IPS-11a (cell line): Measurements from ENCODE around the gene TASP1.
A peak's percentile ranks its signal among the peaks of the same experiment; 100 is the strongest.
"Not testable (repeated sequence)": the region's sequence is repeated elsewhere in the genome, so short reads cannot be mapped to it uniquely, and the experiment has no call there.

Experiments used
- H3K4me3 ChIP-seq: one replicate; pipeline ENCODE4 v1.5.1; 2013; ENCODE audit warnings: low read depth, low read length, control low read depth

TASP1 gene, protein sequence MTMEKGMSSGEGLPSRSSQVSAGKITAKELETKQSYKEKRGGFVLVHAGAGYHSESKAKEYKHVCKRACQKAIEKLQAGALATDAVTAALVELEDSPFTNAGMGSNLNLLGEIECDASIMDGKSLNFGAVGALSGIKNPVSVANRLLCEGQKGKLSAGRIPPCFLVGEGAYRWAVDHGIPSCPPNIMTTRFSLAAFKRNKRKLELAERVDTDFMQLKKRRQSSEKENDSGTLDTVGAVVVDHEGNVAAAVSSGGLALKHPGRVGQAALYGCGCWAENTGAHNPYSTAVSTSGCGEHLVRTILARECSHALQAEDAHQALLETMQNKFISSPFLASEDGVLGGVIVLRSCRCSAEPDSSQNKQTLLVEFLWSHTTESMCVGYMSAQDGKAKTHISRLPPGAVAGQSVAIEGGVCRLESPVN

DNA sequence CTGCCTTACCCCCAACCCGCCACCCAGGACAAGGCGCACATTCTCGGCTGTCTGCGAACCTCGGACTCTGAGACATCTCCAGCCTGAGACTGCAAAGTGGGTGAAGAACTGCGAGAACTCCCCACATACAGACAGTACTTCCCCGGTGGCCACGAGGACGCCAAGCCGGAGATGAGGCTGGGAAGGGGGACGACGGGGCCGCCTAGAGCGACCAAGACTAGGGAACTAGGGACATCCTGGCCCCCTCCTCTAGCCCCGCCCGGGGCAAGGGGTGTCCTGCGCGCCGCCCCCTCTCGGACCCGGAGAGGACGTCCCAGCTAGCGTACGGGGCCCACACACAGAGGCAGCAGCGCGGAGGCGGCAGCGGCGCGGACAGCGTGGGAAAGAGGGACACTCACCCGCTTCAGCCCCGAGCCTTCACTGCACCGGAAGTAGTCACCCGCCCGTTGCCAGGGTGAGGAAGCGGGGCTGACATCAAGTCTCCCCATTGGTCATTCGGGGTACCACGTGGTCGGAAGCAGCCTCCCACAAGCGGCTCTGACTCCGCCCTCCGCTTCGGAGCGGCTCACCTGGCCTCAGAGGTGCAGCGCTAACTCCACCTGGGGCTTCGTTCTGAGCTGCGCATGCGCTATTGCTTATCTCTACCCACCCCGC, at the start of gene TASP1:
Gene TASP1, minus strand, starts transcription at position 437 of the 654 bp plus-strand sequence. CDS start 8,854 bp downstream, outside the sequence.
- peak within 1 kb of the TSS; percentile 96 for H3K4me3 ChIP-seq

DNA sequence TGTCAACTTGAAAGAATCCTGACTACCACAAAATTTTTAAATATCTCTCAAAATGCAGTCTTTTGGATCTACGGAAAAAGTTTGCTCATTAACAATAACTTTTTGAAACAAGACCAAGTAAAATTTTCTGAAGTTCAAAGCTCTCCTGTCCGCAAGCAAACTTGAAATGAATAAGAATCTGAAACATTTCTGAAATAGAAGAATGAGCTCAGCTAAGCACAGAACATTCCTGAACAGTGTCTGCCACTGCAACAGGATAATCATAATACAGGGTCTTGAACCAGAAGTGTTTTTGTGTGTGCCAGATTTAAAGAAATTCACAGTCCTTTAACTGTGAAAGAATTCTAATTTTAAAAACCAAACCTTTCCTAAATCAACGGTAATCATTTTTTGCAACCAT, 49.1 kb upstream of the TASP1 start:
- H3K4me3 ChIP-seq = no peak overlapping the region

GRCh38 chr20:13685623-13686022, 46.9 kb upstream of the TASP1 start:
- H3K4me3 ChIP-seq = no peak overlapping the region

GRCh38 chr20:13684566-13685222, 46.0 kb upstream of the TASP1 start:
- no peak overlapping the region for H3K4me3 ChIP-seq

DNA sequence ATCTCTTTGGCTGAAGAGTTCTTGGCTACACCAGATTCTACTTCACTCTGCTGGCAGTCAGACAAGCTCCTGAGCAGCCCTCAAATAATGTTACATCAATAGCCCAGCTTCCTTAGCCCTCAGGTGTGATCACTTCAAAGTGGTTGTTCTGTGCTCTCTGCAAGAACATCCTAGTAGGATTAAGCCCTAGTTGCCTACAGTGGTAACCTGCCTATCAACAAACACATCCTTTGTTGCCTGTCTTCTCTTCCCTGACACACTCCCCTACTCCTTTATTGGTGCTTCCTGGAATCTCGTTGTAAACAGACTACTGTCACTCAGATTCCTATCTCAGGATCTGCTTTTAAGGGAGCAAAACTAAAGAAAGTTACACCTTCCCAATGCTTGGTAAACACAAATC, 45.1 kb upstream of the TASP1 start:
- no peak overlapping the region for H3K4me3 ChIP-seq

DNA sequence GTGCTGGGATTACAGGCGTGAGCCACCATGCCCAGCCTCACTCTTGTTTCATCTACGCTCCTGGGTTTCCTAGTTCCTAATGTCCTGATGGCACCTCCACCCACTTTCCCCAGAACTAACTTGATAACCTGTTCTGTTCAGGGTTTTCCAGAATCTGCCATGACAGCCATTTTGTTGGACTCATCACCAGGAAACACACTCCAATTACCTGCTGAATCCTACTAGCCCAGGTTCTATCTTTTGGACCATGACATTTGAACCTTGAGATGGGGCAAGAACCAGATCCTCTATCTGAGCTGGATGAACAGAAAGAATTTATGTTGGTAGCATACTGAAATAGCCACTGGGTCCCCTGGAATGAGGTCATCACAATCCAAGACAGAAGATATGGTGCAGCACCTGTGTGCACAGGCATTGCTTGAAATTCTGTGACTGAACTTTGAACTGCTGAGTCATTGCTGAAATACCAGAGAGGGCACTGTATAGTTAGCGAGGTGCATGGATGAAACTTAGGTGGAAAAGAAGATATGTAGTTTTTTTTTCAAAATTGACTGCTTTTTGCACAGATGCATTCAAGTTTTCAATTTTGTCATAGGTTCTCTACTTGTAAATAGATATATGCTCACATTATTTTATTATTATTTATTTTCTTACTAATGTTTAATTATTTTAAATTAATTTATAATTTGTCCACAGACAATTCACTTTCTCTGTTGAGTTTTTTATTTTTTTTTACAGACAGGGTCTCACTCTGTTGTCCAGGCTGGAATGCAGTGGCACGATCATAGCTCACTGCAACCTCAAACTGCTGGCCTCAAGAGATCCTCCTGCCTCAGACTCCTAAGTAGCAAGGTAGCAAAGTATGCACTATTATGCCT, 42.8 kb upstream of the TASP1 start:
- H3K4me3 ChIP-seq = no peak overlapping the region

- no peak overlapping the region for H3K4me3 ChIP-seq
Measured at GRCh38 chr20:13678944-13679343, 40.2 kb upstream of the TASP1 start.

DNA sequence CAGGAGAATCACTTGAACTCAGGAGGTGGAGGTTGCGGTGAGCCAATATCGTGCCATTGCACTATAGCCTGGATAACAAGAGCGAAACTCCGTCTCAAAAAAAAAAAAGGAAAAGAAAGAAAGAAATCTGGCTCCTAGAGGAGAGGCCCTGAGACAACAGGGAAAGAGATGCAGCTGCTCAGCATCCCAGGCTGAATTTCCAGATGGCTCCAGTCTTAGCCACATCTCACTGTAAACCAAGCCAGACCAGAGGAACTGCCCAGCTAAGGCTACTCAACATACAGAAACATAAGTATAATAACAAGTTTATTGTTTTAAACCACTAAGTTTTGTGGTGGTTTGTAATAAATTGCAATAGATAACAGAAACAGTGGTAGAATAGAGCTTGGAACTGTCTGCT, 38.5 kb upstream of the TASP1 start:
- H3K4me3 ChIP-seq = no peak overlapping the region

GRCh38 chr20:13676682-13677081, 38.0 kb upstream of the TASP1 start:
- H3K4me3 ChIP-seq = no peak overlapping the region

DNA sequence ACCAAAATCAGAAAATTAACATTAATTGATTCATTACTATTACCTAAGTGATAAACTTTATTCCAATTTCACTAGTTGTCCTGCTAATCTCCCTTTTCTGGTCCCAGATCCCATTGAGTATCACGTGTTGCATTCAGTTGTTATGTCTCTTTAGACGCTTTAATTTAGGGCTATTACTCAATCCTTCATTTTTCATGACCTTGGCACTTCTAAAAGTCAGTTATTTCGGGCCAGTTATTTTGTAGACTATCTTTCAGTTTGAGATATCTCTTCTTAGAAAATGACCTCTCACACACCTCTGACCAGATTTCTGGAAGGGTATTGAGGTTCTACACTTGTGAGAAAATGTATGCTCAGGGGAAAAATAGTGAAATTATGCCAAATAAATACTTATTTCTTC, 34.0 kb upstream of the TASP1 start:
- H3K4me3 ChIP-seq = no peak overlapping the region

DNA sequence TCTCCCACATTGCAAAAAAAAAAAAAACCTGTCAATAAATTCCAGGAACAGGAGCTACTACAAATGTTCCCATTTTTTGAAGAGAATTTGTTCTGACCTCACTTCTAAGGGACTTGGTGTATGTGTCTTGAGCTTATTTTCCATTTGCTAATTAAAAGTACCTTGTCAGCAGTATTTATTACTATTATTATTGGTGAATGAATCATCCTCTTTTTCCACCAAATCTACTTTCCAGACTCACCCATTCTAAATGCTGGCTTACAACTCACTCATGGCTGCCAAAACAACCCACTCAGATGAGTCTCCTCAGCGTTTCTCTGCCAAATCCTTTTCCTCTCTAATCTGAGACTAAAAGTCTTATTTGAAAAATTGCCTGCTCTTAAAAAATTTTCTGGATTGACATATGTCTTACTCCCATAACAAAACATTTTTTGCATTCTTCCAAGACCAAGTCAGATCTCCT, 33.2 kb upstream of the TASP1 start:
- no peak overlapping the region for H3K4me3 ChIP-seq

- no peak overlapping the region for H3K4me3 ChIP-seq
Measured at GRCh38 chr20:13671512-13671911, 32.8 kb upstream of the TASP1 start.

DNA sequence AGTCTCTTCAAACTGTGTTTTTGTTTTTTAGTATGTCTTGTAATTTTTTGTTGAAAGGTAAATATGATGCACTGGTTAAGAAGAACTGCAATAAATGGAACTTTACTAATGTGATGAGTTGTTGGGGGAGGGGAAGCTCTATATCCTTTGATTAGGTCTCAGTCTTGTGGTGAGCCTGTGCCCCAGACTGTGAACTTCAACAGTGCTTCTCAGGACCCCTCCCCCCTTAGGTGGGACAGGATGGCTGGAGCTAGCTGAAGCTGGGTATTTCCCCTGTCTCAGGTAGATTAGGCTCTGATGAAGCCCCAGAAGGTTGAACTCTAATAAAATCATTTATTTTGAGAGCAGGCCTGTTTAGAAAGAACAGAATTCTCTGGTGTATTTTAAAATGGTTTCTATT, 31.4 kb upstream of the TASP1 start:
- H3K4me3 ChIP-seq = no peak overlapping the region

- H3K4me3 ChIP-seq = no peak overlapping the region
Measured at GRCh38 chr20:13665709-13666395, 27.1 kb upstream of the TASP1 start.

- H3K4me3 ChIP-seq = no peak overlapping the region
Measured at GRCh38 chr20:13661070-13661685, 22.4 kb upstream of the TASP1 start.

- no peak overlapping the region for H3K4me3 ChIP-seq
Measured at GRCh38 chr20:13659288-13659687, 20.6 kb upstream of the TASP1 start.

- H3K4me3 ChIP-seq = not testable (repeated sequence)
Measured at GRCh38 chr20:13658060-13658459, 19.3 kb upstream of the TASP1 start.

GRCh38 chr20:13656721-13657368, 18.1 kb upstream of the TASP1 start:
- no peak overlapping the region for H3K4me3 ChIP-seq

DNA sequence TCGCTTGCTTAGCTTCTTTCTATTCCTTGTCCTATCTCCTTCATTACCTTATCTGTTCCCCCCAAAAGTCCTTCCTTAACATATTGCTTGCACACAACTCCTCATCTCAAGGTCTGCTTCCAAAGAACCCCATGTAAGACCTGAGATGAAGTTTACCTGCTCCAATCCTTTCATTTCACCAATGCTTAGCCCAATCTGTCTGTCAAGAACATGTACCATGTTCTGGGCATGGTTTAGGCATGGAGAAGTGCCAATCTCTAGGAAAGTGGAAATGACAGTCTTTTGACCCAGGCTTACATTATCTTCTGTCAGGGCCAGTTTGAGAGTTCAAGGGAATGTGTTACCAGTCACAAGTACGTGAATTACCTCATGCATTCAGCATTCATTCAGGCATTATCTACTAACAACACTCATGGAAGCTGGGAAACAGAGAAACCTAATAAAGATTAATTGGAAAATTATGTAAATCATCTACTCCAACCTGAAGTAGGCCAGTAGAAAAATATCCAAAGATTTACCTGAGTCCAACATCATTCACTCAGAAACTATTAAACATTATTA, 15.8 kb upstream of the TASP1 start:
- H3K4me3 ChIP-seq = no peak overlapping the region
